Stimulated activated CD8-positive, alpha-beta memory T cell treated with anti-CD3 and anti-CD28 coated beads, Interleukin-12 subunit alpha, Interleukin-12 subunit beta, amount 100 ng/mL, for 1 hour (primary cell): ENCODE results near the gene GRIN2A.

Experiments used
- DNase-seq: peaks from one replicate; pipeline ENCODE4 v3.0.0-alpha.2; 2020; ENCODE audit warnings: low read depth

The GRIN2A gene

GRCh38 chr16:9965079-9965478 lies 217.1 kb downstream of the GRIN2A start:
- no peak for DNase-seq

- DNase-seq = no peak
Measured at GRCh38 chr16:9964426-9964825, 217.8 kb downstream of the GRIN2A start.

- no peak for DNase-seq
Measured at GRCh38 chr16:9957433-9957832, 224.8 kb downstream of the GRIN2A start.

- DNase-seq = no peak
Measured at GRCh38 chr16:9957002-9957401, 225.2 kb downstream of the GRIN2A start.

- DNase-seq = no peak
Measured at GRCh38 chr16:9955677-9956076, 226.6 kb downstream of the GRIN2A start.

- no peak for DNase-seq
Measured at GRCh38 chr16:9953908-9954570, 228.2 kb downstream of the GRIN2A start.

GRCh38 chr16:9950658-9951057 lies 231.6 kb downstream of the GRIN2A start:
- DNase-seq = no peak

- no peak for DNase-seq
Measured at GRCh38 chr16:9949396-9949795, 232.8 kb downstream of the GRIN2A start.

- no peak for DNase-seq
Measured at GRCh38 chr16:9948933-9949332, 233.3 kb downstream of the GRIN2A start.

GRCh38 chr16:9946022-9946720 lies 236.1 kb downstream of the GRIN2A start:
- no peak for DNase-seq

GRCh38 chr16:9943121-9943520 lies 239.1 kb downstream of the GRIN2A start:
- DNase-seq = no peak

- no peak for DNase-seq
Measured at GRCh38 chr16:9941245-9941644, 241.0 kb downstream of the GRIN2A start.

GRCh38 chr16:9934723-9935508 lies 247.3 kb downstream of the GRIN2A start:
- no peak for DNase-seq

GRCh38 chr16:9932919-9933653 lies 249.1 kb downstream of the GRIN2A start:
- DNase-seq = no peak

GRCh38 chr16:9932000-9932399 lies 250.2 kb downstream of the GRIN2A start:
- DNase-seq = no peak

GRCh38 chr16:9929836-9930235 lies 252.4 kb downstream of the GRIN2A start:
- no peak for DNase-seq

GRCh38 chr16:9929313-9929712 lies 252.9 kb downstream of the GRIN2A start:
- no peak for DNase-seq

- no peak for DNase-seq
Measured at GRCh38 chr16:9922441-9922840, 259.8 kb downstream of the GRIN2A start.

GRCh38 chr16:9921997-9922396 lies 260.2 kb downstream of the GRIN2A start:
- no peak for DNase-seq

- no peak for DNase-seq
Measured at GRCh38 chr16:9919460-9919859, 262.8 kb downstream of the GRIN2A start.

GRCh38 chr16:9917691-9918090 lies 264.5 kb downstream of the GRIN2A start:
- no peak for DNase-seq

- DNase-seq = no peak
Measured at GRCh38 chr16:9913604-9914326, 268.5 kb downstream of the GRIN2A start.
